ENCODE measurements around the gene CBFB. TPM values are rescaled to one million over a fixed set of nuclear protein-coding genes. Genes with fewer than 3 reads are reported as not detected.

CBFB gene
- total and polyA plus RNA-seq, 2 of the 13 experiments (the other 11 are each of a cell fraction or from before 2014, with no cell fraction given), result 22.1 to 70.8 TPM

- TF ChIP-seq ZNF501 (CRISPR knock-in tag; IDR thresholded peaks at IDR 0.05) (0 out of 2 replicates have a peak, but pooled peaks have one; percentile 2), ZHX1 (CRISPR knock-in tag; IDR thresholded peaks at IDR 0.05; ENCODE audit: low read depth) (peak; percentile 32; the same call in 1 of the 2 replicates), PHF8 (CRISPR knock-in tag; IDR thresholded peaks at IDR 0.05) (no peak), ZBTB8A (CRISPR knock-in tag; IDR thresholded peaks at IDR 0.05; ENCODE audit: borderline replicate concordance, low read depth) (no peak), HDAC2 (CRISPR knock-in tag; IDR thresholded peaks at IDR 0.05) (0 out of 2 replicates have a peak, but pooled peaks have one; percentile 9), ZBTB26 (CRISPR knock-in tag; IDR thresholded peaks at IDR 0.05; ENCODE audit: borderline replicate concordance) (peak; percentile 32; the same call in 1 of the 2 replicates), ZFX (CRISPR knock-in tag; IDR thresholded peaks at IDR 0.05; ENCODE audit: low read depth) (peak; percentile 78), NONO (IDR thresholded peaks at IDR 0.05) (no peak), NONO (CRISPR knock-in tag; conservative IDR thresholded peaks at IDR 0.05) (peak; percentile 65; the same call in 1 of the 2 replicates), CBFB (CRISPR knock-in tag; IDR thresholded peaks at IDR 0.05) (peak; percentile 46; the same call in 1 of the 2 replicates), SKI (IDR thresholded peaks at IDR 0.05; ENCODE audit: partially characterized antibody) (peak; percentile 79), ZNF253 (CRISPR knock-in tag; IDR thresholded peaks at IDR 0.05; ENCODE audit: borderline replicate concordance) (peak; percentile 79), MEIS2 (CRISPR knock-in tag; IDR thresholded peaks at IDR 0.05) (peak; percentile 38; the same call in 1 of the 2 replicates), PATZ1 (CRISPR knock-in tag; IDR thresholded peaks at IDR 0.05) (peak; percentile 20; the same call in 1 of the 2 replicates)
- TF ChIP-seq, protein P1, sequence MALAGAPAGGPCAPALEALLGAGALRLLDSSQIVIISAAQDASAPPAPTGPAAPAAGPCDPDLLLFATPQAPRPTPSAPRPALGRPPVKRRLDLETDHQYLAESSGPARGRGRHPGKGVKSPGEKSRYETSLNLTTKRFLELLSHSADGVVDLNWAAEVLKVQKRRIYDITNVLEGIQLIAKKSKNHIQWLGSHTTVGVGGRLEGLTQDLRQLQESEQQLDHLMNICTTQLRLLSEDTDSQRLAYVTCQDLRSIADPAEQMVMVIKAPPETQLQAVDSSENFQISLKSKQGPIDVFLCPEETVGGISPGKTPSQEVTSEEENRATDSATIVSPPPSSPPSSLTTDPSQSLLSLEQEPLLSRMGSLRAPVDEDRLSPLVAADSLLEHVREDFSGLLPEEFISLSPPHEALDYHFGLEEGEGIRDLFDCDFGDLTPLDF (CRISPR knock-in tag; IDR thresholded peaks at IDR 0.05), result peak; percentile 56; the same call in 1 of the 2 replicates
- TF ChIP-seq, protein P2, sequence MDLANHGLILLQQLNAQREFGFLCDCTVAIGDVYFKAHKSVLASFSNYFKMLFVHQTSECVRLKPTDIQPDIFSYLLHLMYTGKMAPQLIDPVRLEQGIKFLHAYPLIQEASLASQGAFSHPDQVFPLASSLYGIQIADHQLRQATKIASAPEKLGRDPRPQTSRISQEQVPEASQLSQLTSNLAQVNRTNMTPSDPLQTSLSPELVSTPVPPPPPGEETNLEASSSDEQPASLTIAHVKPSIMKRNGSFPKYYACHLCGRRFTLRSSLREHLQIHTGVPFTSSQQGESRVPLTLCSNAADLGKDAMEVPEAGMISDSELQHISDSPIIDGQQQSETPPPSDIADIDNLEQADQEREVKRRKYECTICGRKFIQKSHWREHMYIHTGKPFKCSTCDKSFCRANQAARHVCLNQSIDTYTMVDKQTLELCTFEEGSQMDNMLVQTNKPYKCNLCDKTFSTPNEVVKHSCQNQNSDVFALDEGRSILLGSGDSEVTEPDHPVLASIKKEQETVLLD (CRISPR knock-in tag; IDR thresholded peaks at IDR 0.05; ENCODE audit: low read depth), result peak; percentile 30; the same call in 1 of the 2 replicates
Measured at GRCh38 chr16:67013823-67014633, 14.9 kb upstream of the CBFB start (continued).
